Endometrium (tissue), 2 donors: ENCODE measurements around the gene SRD5A1.
"Not testable (repeated sequence)": the region's sequence is repeated elsewhere in the genome, so short reads cannot be mapped to it uniquely, and the experiment has no call there.

ENCODE experiments used
- FAIRE-seq: peaks from 2 replicates; lab custom pipeline; 2012; peaks lifted over from hg19 to GRCh38; lab: Jason Lieb, UNC
- donor health status: control.
- donor health status: control.

SRD5A1 gene

DNA sequence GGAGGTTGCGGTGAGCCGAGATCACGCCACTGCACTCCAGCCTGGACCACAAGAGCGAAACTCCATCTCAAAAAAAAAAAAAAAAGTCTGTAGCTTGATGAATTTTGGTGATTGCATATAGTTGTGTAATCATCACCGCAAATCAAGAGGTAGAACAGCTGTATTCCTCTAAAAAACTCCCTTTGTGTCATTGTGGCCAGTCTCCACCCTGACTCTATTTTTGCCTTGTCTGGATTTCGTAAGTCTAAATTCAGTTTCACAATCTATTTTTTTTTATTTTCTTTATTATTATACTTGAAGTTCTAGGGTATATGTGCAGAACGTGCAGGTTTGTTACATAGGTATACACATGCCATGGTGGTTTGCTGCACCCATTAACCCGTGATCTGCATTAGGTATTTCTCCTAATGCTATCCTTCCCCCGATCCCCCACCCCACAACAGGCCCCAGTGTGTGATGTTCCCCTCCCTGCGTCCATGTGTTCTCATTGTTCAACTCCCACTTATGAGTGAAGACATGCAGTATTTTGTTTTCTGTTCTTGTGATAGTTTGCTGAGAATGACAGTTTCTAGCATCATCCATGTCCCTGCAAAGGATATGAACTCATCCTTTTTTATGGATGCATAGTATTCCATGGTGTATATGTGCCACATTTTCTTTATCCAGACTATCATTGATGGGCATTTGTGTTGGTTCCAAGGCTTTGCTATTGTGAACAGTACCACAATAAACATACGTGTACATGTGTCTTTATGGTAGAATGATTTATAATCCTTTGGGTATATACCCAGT, 12.5 kb downstream of the SRD5A1 start:
- FAIRE-seq: not testable (repeated sequence)

DNA sequence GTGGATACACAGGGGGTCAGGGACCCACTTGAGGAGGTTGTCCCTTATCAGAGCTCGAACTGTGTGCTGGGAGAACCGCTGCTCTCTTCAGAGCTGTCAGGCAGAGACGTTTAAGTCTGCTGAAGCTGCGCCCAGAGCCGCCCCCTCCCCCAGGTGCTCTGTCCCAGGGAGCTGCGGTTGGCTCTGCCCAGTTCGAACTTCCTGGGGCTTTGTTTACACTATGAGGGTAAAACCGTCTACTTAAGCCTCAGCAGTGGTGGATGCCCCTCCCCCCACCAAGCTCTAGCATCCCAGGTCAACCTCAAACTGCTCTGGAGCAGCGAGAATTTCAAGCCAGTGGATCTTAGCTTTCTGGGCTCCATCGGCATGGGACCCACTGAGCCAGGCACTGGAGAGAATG, 15.9 kb downstream of the SRD5A1 start:
- no peak for FAIRE-seq

DNA sequence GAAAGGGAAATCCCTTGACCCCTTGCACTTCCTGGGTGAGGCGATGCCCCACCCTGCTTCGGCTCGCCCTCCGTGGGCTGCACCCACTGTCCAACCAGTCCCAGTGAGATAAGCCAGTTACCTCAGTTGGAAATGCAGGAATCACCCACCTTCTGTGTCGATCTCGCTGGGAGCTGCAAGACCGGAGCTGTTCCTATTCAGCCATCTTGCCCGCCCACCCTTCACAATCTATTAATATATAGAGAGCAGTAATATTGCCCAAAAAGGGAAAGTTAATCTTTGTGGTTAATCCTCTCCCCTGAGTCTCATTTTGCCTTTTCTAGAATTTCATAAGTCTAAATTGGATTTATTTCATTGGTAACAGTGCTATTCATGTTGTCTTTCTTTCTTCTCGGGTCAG, 16.4 kb downstream of the SRD5A1 start:
- FAIRE-seq: no peak

DNA sequence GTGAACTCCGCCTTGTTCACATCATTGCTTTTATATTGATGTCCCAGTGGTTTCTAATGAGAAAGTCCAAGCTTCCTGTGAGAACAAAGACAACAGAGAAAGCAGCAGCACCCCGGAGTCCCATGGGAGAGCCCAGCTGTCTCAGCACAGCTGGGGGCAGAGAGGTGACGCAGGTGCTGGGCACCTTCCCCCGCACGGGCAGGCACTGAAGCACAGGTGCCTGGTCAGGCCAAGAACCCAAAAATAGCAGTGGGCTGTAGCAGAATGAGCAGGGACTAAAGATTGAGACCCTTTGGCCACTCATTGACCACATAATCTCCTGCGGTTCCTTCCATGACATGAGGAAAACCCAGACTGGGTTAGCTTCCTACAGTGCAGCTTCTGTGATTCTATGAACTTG, 18.8 kb downstream of the SRD5A1 start:
- no peak for FAIRE-seq

- FAIRE-seq: no peak
Observed at GRCh38 chr5:6655432-6655831, 22.2 kb downstream of the SRD5A1 start.

DNA sequence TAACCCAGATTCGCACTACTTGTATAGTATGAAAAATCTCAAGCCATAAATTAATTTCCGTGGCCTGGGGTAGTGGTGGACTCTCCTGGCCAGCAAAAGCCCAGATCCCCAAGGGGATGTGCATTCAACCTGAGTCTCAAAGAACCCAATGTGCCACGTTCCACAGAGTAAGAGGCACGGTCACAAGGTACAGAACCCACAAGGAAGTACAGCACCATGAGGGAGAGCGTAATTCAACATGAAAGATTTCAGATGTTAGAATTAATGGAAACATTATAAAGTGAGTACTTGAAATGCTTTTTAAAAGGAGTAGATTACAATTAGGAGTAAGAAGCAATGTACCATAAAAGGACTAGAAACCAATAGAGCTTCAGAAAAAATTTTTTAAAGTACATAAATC, 23.4 kb downstream of the SRD5A1 start:
- no peak for FAIRE-seq

DNA sequence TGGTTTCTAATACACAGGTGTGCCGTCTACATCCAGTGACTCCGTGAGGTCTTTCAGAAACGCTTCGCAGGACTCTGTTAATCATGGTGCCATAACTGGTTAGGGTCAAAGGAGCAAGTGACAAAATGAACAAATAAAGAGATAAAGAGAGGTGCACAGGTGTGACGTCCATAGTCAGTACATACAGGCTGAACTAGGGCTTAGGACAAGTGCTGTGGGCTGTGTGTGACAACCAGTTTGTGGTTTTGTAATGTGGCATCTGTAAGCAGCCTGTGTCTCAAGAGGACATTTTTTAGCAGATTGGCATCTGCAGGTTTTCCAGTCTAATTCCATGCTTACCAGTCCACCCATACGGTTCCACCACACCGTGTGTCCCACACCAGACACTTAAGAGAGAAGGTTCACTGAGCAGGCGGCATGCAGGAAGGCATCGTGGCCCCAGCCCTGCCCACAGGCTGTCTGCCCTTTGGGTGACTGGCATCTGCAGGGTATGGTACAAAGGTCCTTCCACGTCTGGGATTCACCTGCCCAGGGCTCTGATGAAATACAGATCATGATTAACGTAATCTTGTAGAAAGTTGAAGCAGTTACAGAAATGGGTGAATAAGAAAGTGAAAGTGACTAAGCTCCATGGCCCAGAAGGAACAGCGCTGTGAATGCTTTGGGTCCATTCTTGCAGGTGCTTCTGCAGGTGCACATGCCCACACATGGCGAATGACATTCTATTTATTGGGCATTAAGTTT, 26.9 kb downstream of the SRD5A1 start:
- FAIRE-seq: no peak

DNA sequence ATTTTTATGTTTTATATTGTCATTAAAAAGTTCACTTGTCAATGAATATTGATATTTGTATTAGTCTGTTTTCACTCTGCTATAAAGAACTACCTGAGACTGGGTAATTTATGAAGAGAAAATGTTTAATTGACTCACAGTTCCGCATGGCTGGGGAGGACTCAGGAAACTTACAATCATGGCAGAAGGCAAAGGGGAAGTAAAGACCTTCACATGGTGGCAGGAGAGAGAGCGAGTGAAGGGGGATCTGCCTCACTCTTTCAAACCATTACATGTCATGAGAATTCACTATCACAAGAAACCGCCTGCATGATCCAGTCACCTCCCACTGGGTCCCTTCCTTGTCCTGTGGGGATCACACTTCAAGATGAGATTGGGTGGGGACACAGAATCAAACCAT, 27.4 kb downstream of the SRD5A1 start:
- FAIRE-seq: no peak

- no peak for FAIRE-seq
Observed at GRCh38 chr5:6666762-6667161, 33.5 kb downstream of the SRD5A1 start.

DNA sequence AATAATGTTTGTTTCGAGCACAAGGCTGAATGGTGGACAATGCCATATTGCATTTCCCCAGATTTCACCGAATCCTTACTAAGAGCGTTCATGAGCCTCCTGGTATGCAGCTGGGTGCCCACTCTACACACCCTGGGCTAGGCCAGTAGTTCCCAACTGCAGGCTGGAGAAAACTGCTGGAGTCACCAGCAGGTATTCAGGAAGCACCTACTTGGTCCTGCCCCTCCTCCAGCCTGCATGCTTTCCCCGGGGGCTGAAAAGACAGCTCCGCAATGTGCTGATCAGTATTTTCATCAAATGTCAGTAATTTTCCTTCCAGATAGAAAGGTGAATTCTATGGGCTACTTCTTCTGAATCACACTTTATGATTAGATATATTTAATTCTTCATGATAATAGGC, 34.4 kb downstream of the SRD5A1 start:
- no peak for FAIRE-seq

- not testable (repeated sequence) for FAIRE-seq
Observed at GRCh38 chr5:6668717-6669116, 35.5 kb downstream of the SRD5A1 start.

DNA sequence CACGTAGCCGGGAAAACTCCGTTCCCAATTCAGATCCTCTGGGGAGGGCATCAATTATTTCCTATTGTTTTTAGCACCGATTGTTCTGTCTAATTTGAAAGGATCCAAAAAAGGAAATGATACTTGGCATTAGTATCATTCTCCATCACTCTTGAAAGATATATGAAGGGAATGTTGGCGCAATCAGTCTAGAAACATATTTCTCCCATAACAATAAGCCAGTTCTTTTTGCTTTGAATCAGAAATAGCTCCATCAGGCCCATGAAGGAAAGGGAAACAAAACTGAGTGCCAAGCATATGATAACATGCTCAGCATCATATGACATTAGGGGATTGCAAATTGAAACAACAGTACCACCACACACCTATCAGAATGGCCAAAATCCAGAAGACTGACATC, 39.8 kb downstream of the SRD5A1 start:
- FAIRE-seq: no peak

GRCh38 chr5:6673963-6674362, 40.7 kb downstream of the SRD5A1 start:
- peak; percentile 8 for FAIRE-seq

DNA sequence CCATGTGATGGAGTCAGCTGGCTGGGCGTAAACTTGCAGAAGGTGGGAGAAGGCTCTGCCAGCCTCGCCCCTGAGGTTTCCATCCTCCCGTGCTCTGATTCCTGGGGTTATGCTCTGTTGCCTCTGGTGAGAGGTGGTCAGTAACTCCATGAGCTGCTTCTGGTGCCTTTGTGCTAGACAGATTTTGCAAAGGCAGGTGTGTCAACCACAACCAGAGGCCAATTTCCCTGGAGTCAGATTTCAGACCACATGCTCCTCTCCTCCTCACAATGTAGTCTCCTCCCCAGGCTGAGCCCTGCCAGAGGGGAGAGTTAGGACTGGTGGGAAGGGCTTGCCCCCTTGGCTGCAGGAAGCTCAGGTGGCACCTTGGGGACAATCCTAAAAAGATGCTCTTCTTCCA, 41.2 kb downstream of the SRD5A1 start:
- no peak for FAIRE-seq

DNA sequence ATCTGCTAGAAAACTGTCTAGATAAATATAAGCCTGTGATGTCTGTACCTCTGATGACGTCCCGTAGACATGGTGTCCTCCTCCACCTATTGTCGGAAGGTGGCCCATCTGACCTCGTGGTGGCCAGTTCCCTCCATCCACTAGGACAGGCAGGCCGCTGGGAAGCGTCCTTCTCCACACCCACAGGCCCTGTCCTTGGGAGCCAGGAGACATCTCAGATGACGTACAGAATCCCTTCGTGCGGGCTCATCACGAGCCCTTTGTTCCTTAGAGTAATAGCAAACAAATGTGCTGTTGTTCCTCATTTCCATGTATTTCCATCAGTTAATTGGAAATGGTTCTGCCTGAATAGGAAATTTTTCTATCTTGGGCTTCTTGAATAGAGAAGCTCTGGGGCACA, 41.6 kb downstream of the SRD5A1 start:
- FAIRE-seq: no peak

GRCh38 chr5:6675784-6676491, 42.7 kb downstream of the SRD5A1 start:
- no peak for FAIRE-seq

- FAIRE-seq: no peak
Observed at GRCh38 chr5:6676702-6677101, 43.5 kb downstream of the SRD5A1 start.

DNA sequence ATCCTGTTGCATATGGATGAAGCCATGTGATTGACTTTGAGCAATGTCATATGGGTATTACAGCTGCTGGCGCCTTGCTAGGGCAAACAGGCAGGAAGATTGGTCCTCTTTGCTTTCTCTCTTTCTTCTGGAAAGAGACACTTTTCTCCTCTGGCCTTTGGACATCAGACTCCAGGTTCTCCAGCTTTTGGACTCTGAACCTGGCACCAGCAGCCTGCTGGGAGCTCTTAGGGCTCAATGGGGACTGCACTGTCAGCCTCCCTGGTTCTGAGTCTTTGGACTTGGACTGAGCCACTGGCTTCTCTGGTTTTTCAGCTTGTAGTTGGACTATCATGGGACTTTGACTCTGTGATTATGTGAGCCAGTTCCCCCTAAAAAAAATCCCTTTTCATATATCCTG, 45.1 kb downstream of the SRD5A1 start:
- no peak for FAIRE-seq

GRCh38 chr5:6680922-6681321, 47.7 kb downstream of the SRD5A1 start:
- FAIRE-seq: no peak

DNA sequence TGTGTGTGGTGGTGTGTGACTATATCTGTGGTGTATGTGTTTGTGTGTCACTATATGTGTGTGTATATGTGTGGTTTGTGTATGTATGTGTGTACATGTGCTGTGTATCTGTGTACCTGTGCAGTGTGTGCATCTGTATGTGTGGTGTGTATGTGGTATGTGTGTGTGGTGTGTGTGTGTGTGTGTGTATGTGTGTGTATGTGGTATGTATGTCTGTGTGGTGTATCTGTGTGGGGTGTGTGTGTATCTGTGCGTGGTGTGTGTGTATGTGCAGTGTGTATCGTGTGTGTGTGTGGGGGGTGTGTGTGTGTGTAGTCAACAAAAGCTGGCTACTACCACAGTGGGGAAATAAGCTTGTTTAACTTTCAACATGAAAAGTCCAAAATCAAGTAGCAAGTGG, 48.4 kb downstream of the SRD5A1 start:
- FAIRE-seq: no peak

DNA sequence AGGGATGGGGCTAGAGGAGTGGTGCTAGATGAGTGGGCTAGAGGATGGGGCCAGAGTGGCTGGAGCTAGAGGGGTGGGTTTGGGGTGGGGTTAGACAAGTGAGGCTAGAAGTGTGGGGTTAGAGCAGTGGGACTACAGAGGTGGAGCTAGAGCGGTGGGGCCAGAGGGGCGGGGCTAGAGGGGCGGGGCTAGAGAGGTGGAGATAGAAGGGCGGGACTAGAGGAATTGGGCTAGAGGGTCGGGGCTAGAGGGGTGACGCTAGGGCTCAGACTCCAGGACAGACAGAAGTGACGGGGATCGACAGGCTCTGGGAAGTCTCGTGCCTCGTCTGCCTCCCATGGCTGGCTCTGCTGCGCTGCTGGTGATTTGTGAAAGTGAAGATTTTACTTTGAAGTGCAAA, 49.0 kb downstream of the SRD5A1 start:
- no peak for FAIRE-seq

DNA sequence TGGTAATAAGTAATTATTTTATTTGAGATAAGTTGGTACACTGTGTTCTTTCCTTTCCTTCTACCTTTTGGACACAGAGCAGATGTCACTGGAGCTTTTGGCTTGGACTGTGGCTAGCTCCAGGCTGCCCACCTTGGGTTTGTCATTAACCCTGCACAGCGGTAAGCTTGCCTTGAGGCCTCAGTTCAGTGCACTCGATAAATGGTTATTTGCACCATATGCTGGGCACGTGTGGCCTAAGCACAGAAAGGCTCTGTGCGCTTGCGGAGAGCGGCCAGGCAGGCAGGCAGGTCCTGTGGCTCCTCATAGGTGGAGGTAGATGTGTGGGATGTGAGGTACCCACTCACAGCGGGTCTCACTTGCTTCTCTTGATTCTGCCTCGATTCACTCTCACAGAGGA, 50.0 kb downstream of the SRD5A1 start:
- FAIRE-seq: no peak

- FAIRE-seq: no peak
Observed at GRCh38 chr5:6684075-6684474, 50.8 kb downstream of the SRD5A1 start.
